Measurements from ENCODE around the gene NKTR.

Gene NKTR

GRCh38 chr3:42656680-42657610, 56.5 kb downstream of the NKTR start:
- no peak overlapping the region for H4K91ac ChIP-seq (ENCODE audit: low read depth, low read length, poor library complexity)
- WGBS, 2 donors (ENCODE audit: extremely low coverage in 2 of 2, insufficient read length in 2 of 2, insufficient replicate concordance in 1 of 2): no CpG with 5 or more reads among the region's 9 CpGs

GRCh38 chr3:42657675-42658074, 57.2 kb downstream of the NKTR start:
- Histone ChIP-seq H3K4me2 (ENCODE audit: insufficient read depth, low read length, poor library complexity, severe bottlenecking) (no peak overlapping the region), H2BK12ac (ENCODE audit: low read length) (no peak overlapping the region), H2AFZ (ENCODE audit: low read length) (no peak overlapping the region), H3K27me3 (ENCODE audit: control insufficient read depth in 3 of 3, insufficient read depth in 3 of 3, low read depth in 1 of 3, low read length in 3 of 3) (no peaks in the 10 kb centered on the region), H3K27ac (replicated peaks; ENCODE audit: low read length) (no peak overlapping the region), H3K9ac (ENCODE audit: low read depth, low read length, poor library complexity) (no peak overlapping the region), H2BK15ac (ENCODE audit: low read length) (no peak overlapping the region), H4K8ac (ENCODE audit: low read depth, low read length) (no peak overlapping the region), H3K36me3 (replicated peaks in 1 of 2; ENCODE audit: control insufficient read depth in 2 of 2, insufficient read depth in 2 of 2, low read length in 2 of 2) (peaks cover 8 to 10% of the 10 kb centered on the region in 2 donors), H3K4me1 (ENCODE audit: control insufficient read depth in 2 of 2, insufficient read depth in 1 of 2, low read depth in 1 of 2, low read length in 2 of 2) (peaks cover 18% of the 10 kb centered on the region in 2 donors), H2AK5ac (ENCODE audit: low read depth, low read length) (no peak overlapping the region), H2BK5ac (ENCODE audit: low read length) (no peak overlapping the region), H3K79me1 (ENCODE audit: low read depth, low read length) (peaks cover 4% of the 10 kb centered on the region), H2BK120ac (ENCODE audit: low read depth, low read length) (no peak overlapping the region), H3K9me3 (replicated peaks in 1 of 2; ENCODE audit: control insufficient read depth in 2 of 2, insufficient read depth in 1 of 2, low read depth in 1 of 2, low read length in 2 of 2) (no peaks in the 10 kb centered on the region), H3K4ac (ENCODE audit: low read length) (no peak overlapping the region), H3K23ac (ENCODE audit: low read depth, low read length, poor library complexity) (peak overlapping the region; percentile 28), H3K18ac (ENCODE audit: low read length) (no peak overlapping the region), H3K4me3 (ENCODE audit: low read length in 2 of 2) (no peak overlapping the region), H4K91ac (ENCODE audit: low read depth, low read length, poor library complexity) (no peak overlapping the region), H3K14ac (ENCODE audit: low read length) (no peak overlapping the region)
- DNase-seq (ENCODE audit: low spot score): no peak
- no CpG with 5 or more reads among the region's 4 CpGs for WGBS, 2 donors (ENCODE audit: extremely low coverage in 2 of 2, insufficient read length in 2 of 2, insufficient replicate concordance in 1 of 2)

More at GRCh38 chr3:42656680-42657610, 56.5 kb downstream of the NKTR start:
- Histone ChIP-seq H3K79me1 (ENCODE audit: low read depth, low read length) (peaks cover 4% of the 10 kb centered on the region), H2BK120ac (ENCODE audit: low read depth, low read length) (peak overlapping the region; percentile 22), H3K18ac (ENCODE audit: low read length) (peak overlapping the region; percentile 65), H3K4me1 (ENCODE audit: control insufficient read depth in 2 of 2, insufficient read depth in 1 of 2, low read depth in 1 of 2, low read length in 2 of 2) (peaks cover 18 to 21% of the 10 kb centered on the region in 2 donors), H3K14ac (ENCODE audit: low read length) (no peak overlapping the region), H3K9ac (ENCODE audit: low read depth, low read length, poor library complexity) (peak overlapping the region; percentile 16), H3K4me2 (ENCODE audit: insufficient read depth, low read length, poor library complexity, severe bottlenecking) (no peak overlapping the region), H3K4me3 (ENCODE audit: low read length in 2 of 2) (no peak overlapping the region), H2AK5ac (ENCODE audit: low read depth, low read length) (peak overlapping the region; percentile 86), H3K9me3 (replicated peaks in 1 of 2; ENCODE audit: control insufficient read depth in 2 of 2, insufficient read depth in 1 of 2, low read depth in 1 of 2, low read length in 2 of 2) (no peaks in the 10 kb centered on the region), H3K4ac (ENCODE audit: low read length) (no peak overlapping the region), H2BK5ac (ENCODE audit: low read length) (peak overlapping the region; percentile 58), H3K23ac (ENCODE audit: low read depth, low read length, poor library complexity) (peak overlapping the region; percentile 59), H3K36me3 (replicated peaks in 1 of 2; ENCODE audit: control insufficient read depth in 2 of 2, insufficient read depth in 2 of 2, low read length in 2 of 2) (peaks cover 8 to 10% of the 10 kb centered on the region in 2 donors), H4K8ac (ENCODE audit: low read depth, low read length) (no peak overlapping the region), H3K27me3 (ENCODE audit: control insufficient read depth in 3 of 3, insufficient read depth in 3 of 3, low read depth in 1 of 3, low read length in 3 of 3) (no peaks in the 10 kb centered on the region), H3K27ac (replicated peaks; ENCODE audit: low read length) (no peak overlapping the region), H2BK12ac (ENCODE audit: low read length) (no peak overlapping the region), H2BK15ac (ENCODE audit: low read length) (no peak overlapping the region), H2AFZ (ENCODE audit: low read length) (no peak overlapping the region)
- no peak for DNase-seq (ENCODE audit: low spot score)

GRCh38 chr3:42658091-42658770, 57.7 kb downstream of the NKTR start:
- Histone ChIP-seq H2BK15ac (ENCODE audit: low read length) (no peak overlapping the region), H4K91ac (ENCODE audit: low read depth, low read length, poor library complexity) (no peak overlapping the region), H2AK5ac (ENCODE audit: low read depth, low read length) (no peak overlapping the region), H2BK5ac (ENCODE audit: low read length) (no peak overlapping the region), H3K27ac (replicated peaks; ENCODE audit: low read length) (no peak overlapping the region), H4K8ac (ENCODE audit: low read depth, low read length) (no peak overlapping the region), H3K4me3 (ENCODE audit: low read length in 2 of 2) (no peak overlapping the region), H3K9ac (ENCODE audit: low read depth, low read length, poor library complexity) (peak overlapping the region; percentile 44), H3K4ac (ENCODE audit: low read length) (no peak overlapping the region), H3K4me2 (ENCODE audit: insufficient read depth, low read length, poor library complexity, severe bottlenecking) (no peak overlapping the region), H3K23ac (ENCODE audit: low read depth, low read length, poor library complexity) (peak overlapping the region; percentile 28), H3K27me3 (ENCODE audit: control insufficient read depth in 3 of 3, insufficient read depth in 3 of 3, low read depth in 1 of 3, low read length in 3 of 3) (no peaks in the 10 kb centered on the region), H3K79me1 (ENCODE audit: low read depth, low read length) (peaks cover 4% of the 10 kb centered on the region), H2BK120ac (ENCODE audit: low read depth, low read length) (no peak overlapping the region), H2AFZ (ENCODE audit: low read length) (no peak overlapping the region), H3K14ac (ENCODE audit: low read length) (no peak overlapping the region), H3K36me3 (replicated peaks in 1 of 2; ENCODE audit: control insufficient read depth in 2 of 2, insufficient read depth in 2 of 2, low read length in 2 of 2) (peaks cover 8 to 10% of the 10 kb centered on the region in 2 donors), H2BK12ac (ENCODE audit: low read length) (no peak overlapping the region), H3K18ac (ENCODE audit: low read length) (no peak overlapping the region), H3K9me3 (replicated peaks in 1 of 2; ENCODE audit: control insufficient read depth in 2 of 2, insufficient read depth in 1 of 2, low read depth in 1 of 2, low read length in 2 of 2) (no peaks in the 10 kb centered on the region), H3K4me1 (ENCODE audit: control insufficient read depth in 2 of 2, insufficient read depth in 1 of 2, low read depth in 1 of 2, low read length in 2 of 2) (peaks cover 15 to 17% of the 10 kb centered on the region in 2 donors)
- no CpG with 5 or more reads among the region's 34 CpGs for WGBS, 2 donors (ENCODE audit: extremely low coverage in 2 of 2, insufficient read length in 2 of 2, insufficient replicate concordance in 1 of 2)
- DNase-seq (ENCODE audit: low spot score): no peak

Data from neuronal stem cell (in vitro differentiated cells).